Common myeloid progenitor, CD34-positive (primary cell): Measurements from ENCODE around the gene ICAM2.

Experiments used
- CTCF ChIA-PET: fragments of 350-600 bp; sonication (Branson Sonifier 250); formaldehyde crosslinking; loops from one replicate; lab custom pipeline; 2021; ENCODE audit warnings: antibody characterized with exemption; lab: Charles Lee
- POLR2A ChIA-PET: fragments of 350-600 bp; sonication (Branson Sonifier 250); formaldehyde crosslinking; loops from one replicate; lab custom pipeline; 2021; ENCODE audit warnings: antibody characterized with exemption; lab: Charles Lee
- DNase-seq, 3 donors: peaks; one replicate each; pipeline versions ENCODE4 v3.0.0 to v3.0.0-alpha.2; 2013
- H3K27ac ChIP-seq, 2 experiments: 1 replicate in 1 of 2; 2 replicates in 1 of 2; pipeline ENCODE4 v1.7.0; 2013; ENCODE audit warnings: inconsistent platforms in 2 of 2, low read length in 2 of 2, mild to moderate bottlenecking in 2 of 2, low read depth in 1 of 2, moderate library complexity in 1 of 2; ENCODE audit not compliant: severe bottlenecking in 2 of 2, insufficient read depth in 1 of 2, poor library complexity in 1 of 2
- H3K27me3 ChIP-seq, 5 experiments: replicated peaks in 2 of 5; 1 replicate in 3 of 5; 2 replicates in 2 of 5; pipeline versions ENCODE4 v1.6.1 to v1.7.0; 2013; ENCODE audit warnings: low read length in 4 of 5, mild to moderate bottlenecking in 2 of 5, moderate library complexity in 2 of 5, inconsistent platforms in 1 of 5; ENCODE audit not compliant: insufficient read depth in 5 of 5, control insufficient read depth in 4 of 5
- H3K36me3 ChIP-seq, 4 experiments: 1 replicate in 2 of 4; 2 replicates in 2 of 4; pipeline versions ENCODE4 v1.6.1 to v1.7.0; 2013; ENCODE audit warnings: low read length in 3 of 4, control low read depth in 1 of 4, mild to moderate bottlenecking in 1 of 4; ENCODE audit not compliant: control insufficient read depth in 4 of 4, insufficient read depth in 4 of 4
- H3K4me1 ChIP-seq, 4 experiments: 1 replicate in 3 of 4; 2 replicates in 1 of 4; pipeline versions ENCODE4 v1.6.1 to v1.7.1; 2013; ENCODE audit warnings: low read length in 3 of 4, mild to moderate bottlenecking in 3 of 4, control low read depth in 1 of 4, inconsistent platforms in 1 of 4, moderate library complexity in 1 of 4; ENCODE audit not compliant: control insufficient read depth in 4 of 4, insufficient read depth in 4 of 4; ENCODE audit errors: control extremely low read depth in 1 of 4
- H3K4me3 ChIP-seq, 7 experiments: 1 replicate in 4 of 7; 2 replicates in 3 of 7; pipeline versions ENCODE4 v1.5.1 to v1.7.0; 2013; ENCODE audit warnings: mild to moderate bottlenecking in 7 of 7, low read length in 6 of 7, moderate library complexity in 6 of 7, inconsistent platforms in 2 of 7, low read depth in 2 of 7, control low read depth in 1 of 7; ENCODE audit not compliant: insufficient read depth in 4 of 7, control insufficient read depth in 1 of 7; ENCODE audit errors: extremely low read depth in 1 of 7
- H3K9me3 ChIP-seq, 5 experiments: 1 replicate in 4 of 5; 2 replicates in 1 of 5; pipeline versions ENCODE4 v1.6.1 to v1.7.1; 2013; ENCODE audit warnings: low read length in 4 of 5, mild to moderate bottlenecking in 2 of 5, inconsistent platforms in 1 of 5, low read depth in 1 of 5, moderate library complexity in 1 of 5; ENCODE audit not compliant: control insufficient read depth in 4 of 5, insufficient read depth in 2 of 5; ENCODE audit errors: control extremely low read depth in 1 of 5
- WGBS: methylation state at CpG from one replicate; pipeline ENCODE4 v1.1.5; 2013; ENCODE audit not compliant: insufficient coverage; 5-methylcytosine and 5-hydroxymethylcytosine counted together

The ICAM2 gene

DNA sequence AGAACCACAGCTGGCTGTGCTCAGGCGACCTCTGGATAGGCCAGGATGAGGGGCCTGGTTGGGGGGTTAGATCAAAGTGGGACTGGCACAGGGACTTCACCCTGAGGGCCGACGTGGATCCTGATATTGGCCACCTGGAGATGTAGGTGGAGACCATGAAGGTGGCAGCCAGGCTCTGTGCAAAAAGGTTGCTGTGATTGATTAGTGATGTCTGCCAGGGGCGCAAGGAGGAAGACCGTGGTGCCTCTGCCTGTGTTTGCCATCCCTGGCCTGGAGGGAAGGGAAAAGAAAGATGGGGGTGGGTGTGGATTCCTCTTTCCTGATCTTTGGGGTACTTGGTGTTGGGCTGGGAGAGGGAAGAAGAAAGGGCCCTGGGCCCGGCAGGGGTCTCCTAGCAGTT lies 47.2 kb downstream of the ICAM2 start:
- ChIA-PET POLR2A (no interaction called here), CTCF (interaction anchor here (0.8 to 1.1 kb wide), 3 partner anchors 10 to 71 kb away, joined by 3 to 5 read pairs (median 4); no protein-coding TSS in a partner anchor)
- H3K4me3 ChIP-seq: no peak overlapping the region
- no peaks in the 10 kb centered on the region for H3K9me3 ChIP-seq
- no peaks in the 10 kb centered on the region for H3K27me3 ChIP-seq
- 98% methylated on average over 5 of the region's 6 CpGs for WGBS
- H3K36me3 ChIP-seq: no peaks in the 10 kb centered on the region
- no peak for DNase-seq
- H3K27ac ChIP-seq: no peak overlapping the region
- H3K4me1 ChIP-seq: peaks cover 0 to 31% (median 21%) of the 10 kb centered on the region in 4 experiments

DNA sequence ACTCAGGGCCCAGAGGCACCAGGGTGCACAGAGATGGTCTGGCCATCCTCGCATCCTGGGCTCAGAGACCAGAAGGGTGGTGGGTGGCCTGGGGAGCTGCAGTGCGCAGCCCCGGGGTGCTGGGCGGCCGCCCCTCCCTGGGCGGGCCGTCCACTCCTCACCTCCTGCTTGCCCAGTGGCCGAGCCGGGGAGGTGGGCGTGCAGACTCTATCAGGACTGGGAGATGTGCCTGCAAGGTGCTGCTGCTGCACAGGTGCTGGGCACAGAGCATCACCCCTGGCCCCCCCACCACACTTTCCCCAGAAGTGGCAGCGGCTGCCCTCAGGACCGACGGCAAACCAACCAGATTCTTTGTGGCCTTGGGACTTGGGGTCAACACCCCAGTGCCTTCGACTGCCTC lies 47.6 kb downstream of the ICAM2 start, which contains the start of gene SCN4A:
SCN4A (minus strand) TSS at position 123 of the 400 bp plus-strand sequence; CDS start at position 46, 77 bp downstream.
- DNase-seq: no peak
- Histone ChIP-seq H3K36me3 (no peaks in the 10 kb centered on the region), H3K27ac (no peak within 1 kb of the TSS), H3K4me3 (no peak within 1 kb of the TSS), H3K27me3 (no peaks in the 10 kb centered on the region), H3K4me1 (peaks cover 0 to 31% (median 21%) of the 10 kb centered on the region in 4 experiments), H3K9me3 (no peaks in the 10 kb centered on the region)
- ChIA-PET POLR2A (no interaction called here), CTCF (no interaction called here)
- WGBS: 98% methylated on average over 14 of the region's 14 CpGs

DNA sequence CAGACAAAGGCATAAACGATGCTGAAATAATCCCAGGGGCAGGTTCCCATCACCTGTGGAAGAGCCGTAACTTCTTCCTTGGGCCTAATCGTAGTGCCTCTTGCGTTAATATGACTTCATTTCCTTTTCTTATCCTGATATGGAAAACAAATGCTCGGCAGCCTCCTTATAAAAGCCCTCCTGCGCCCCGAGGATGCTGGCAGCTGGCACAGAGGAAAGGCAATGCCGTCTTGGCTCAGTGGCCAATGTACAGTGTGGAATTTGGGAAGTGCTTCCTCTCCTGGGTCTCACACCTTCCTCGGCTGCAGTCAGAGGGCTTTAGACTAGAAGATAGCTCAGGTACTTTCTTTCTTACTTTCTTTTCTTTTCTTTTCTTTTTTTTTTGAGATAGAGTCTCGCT lies 51.2 kb downstream of the ICAM2 start:
- no peaks in the 10 kb centered on the region for H3K27me3 ChIP-seq
- 87% methylated on average over 10 of the region's 10 CpGs for WGBS
- H3K4me3 ChIP-seq: no peak overlapping the region
- DNase-seq: no peak
- no peak overlapping the region for H3K27ac ChIP-seq
- H3K4me1 ChIP-seq: peaks cover 0 to 5% (median 2%) of the 10 kb centered on the region in 4 experiments
- CTCF ChIA-PET: interaction anchor here (1.3 to 2.4 kb wide), 6 partner anchors 8 to 23 kb away, joined by 3 to 11 read pairs (median 5); no protein-coding TSS in a partner anchor
- H3K9me3 ChIP-seq: no peaks in the 10 kb centered on the region
- POLR2A ChIA-PET: no interaction called here
- H3K36me3 ChIP-seq: no peaks in the 10 kb centered on the region

DNA sequence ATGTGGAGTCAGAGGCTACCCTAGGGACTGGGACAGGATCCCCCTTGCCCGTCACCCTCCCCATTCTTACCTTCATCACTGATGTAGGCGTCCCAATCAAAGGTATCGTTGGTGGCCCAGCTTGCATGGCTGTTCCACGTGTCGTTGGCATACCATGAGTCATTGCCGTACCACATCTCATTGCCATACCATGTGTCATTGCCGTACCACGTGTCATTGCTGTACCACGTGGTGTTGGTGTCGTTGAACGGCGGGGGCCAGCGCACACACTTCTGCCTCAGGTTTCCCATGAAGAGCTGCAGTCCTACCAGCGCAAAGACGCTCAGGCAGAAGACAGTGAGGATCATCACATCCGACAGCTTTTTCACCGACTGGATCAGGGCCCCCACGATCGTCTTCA lies 52.5 kb downstream of the ICAM2 start:
- no peak overlapping the region for H3K27ac ChIP-seq
- ChIA-PET POLR2A (interaction anchor here (0.6 kb wide), 1 partner anchor 12 kb away, joined by 6 read pairs; no protein-coding TSS in a partner anchor), CTCF (interaction anchor here (0.7 to 2.5 kb wide), 10 partner anchors 10 to 23 kb away, joined by 3 to 9 read pairs (median 4); no protein-coding TSS in a partner anchor)
- no peaks in the 10 kb centered on the region for H3K36me3 ChIP-seq
- WGBS: 98% methylated on average over 19 of the region's 19 CpGs
- no peak overlapping the region for H3K4me3 ChIP-seq
- no peak for DNase-seq
- peaks cover 0 to 2% (median 0%) of the 10 kb centered on the region in 4 experiments for H3K4me1 ChIP-seq
- H3K9me3 ChIP-seq: no peaks in the 10 kb centered on the region
- no peaks in the 10 kb centered on the region for H3K27me3 ChIP-seq

DNA sequence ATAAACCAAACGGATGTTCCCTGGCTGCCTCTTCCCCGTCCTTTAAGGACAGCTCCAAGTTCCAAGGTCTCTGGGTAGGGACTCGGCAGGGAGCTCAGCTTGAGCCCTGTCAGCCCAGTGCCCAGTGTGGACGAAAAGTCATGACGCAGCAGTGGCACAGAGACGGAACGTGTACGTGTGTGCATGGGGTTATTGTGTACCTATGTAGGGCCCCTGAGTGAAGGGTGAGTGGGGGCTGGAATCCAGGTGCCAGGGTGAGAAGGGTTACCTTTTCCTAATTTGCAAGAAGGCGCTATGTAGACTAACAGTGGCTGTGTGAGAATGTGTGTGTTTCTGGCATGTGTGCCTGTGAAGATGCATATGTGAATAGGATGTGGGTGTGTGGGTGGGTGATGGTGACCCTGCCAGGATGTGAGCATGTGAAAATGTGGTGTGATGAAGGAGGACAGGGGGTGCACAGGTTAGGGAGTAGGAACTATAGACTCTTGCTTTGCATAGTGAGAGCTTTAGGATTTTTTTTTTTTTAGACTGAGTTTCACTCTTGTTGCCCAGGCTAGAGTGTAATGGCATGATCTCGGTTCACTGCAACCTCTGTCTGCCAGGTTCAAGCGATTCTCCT lies 53.7 kb downstream of the ICAM2 start:
- no peaks in the 10 kb centered on the region for H3K9me3 ChIP-seq
- H3K4me1 ChIP-seq: peaks cover 0 to 2% (median 0%) of the 10 kb centered on the region in 4 experiments
- H3K36me3 ChIP-seq: no peaks in the 10 kb centered on the region
- H3K27ac ChIP-seq: no peak overlapping the region
- POLR2A ChIA-PET: interaction anchor here (1.5 kb wide), 1 partner anchor 8 kb away, joined by 3 read pairs; no protein-coding TSS in a partner anchor
- 97% methylated on average over 11 of the region's 11 CpGs for WGBS
- DNase-seq: peak in 2 of 3 donors; percentile 31 to 37
- H3K27me3 ChIP-seq: no peaks in the 10 kb centered on the region
- CTCF ChIA-PET: interaction anchor here (1.1 to 3.1 kb wide), 3 partner anchors 13 to 24 kb away, joined by 3 to 9 read pairs (median 8); no protein-coding TSS in a partner anchor
- no peak overlapping the region for H3K4me3 ChIP-seq

DNA sequence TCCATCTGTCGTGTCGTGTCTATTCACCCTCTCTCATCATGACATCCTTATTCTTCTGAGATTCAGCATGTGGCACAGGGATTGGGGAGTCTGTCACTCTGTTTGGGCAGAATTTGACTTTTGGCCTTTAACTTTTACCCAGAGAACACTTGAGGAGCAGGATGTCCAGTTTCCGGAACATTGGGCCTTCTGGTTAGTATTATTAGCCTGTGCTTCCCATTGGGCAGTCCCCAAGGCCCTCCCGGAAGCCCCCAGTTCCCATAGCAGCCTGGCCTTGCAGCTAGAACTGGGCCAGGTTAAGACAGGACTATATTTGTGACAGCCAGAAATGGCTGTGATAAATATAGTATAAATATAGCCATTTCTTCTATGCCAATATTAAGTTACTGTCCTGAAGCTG lies 57.3 kb downstream of the ICAM2 start:
- WGBS: 100% methylated on average over 3 of the region's 4 CpGs
- DNase-seq: no peak
- ChIA-PET POLR2A (no interaction called here), CTCF (interaction anchor here (0.9 to 3.7 kb wide), 3 partner anchors 10 to 13 kb away, joined by 3 to 14 read pairs (median 14); no protein-coding TSS in a partner anchor)
- H3K36me3 ChIP-seq: no peaks in the 10 kb centered on the region
- H3K4me1 ChIP-seq: peaks cover 0 to 14% (median 7%) of the 10 kb centered on the region in 4 experiments
- H3K27ac ChIP-seq: no peak overlapping the region
- H3K27me3 ChIP-seq: no peaks in the 10 kb centered on the region
- H3K9me3 ChIP-seq: no peaks in the 10 kb centered on the region
- no peak overlapping the region for H3K4me3 ChIP-seq

DNA sequence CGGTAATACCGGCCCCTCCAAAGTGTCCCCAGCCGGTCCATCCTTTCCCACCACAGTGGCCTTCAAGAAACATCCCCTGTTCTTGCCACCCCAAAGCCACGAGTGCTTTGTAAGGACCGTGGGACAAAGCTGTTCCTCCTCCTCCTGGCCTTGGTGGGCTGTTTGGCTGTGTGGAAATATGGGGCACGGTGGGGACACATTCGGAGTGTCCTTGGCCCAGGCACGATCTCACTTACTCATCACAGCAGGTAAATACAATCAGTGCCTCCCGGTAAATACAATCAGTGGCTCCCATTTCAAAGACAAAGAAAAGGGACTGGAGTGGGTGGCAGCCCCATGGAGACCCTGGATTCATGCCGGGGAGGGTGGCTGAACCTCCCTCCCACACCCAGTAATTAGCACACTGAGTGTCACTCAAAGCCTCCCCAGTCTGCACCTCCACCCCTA lies 58.1 kb downstream of the ICAM2 start:
- Histone ChIP-seq H3K4me1 (peaks cover 0 to 14% (median 7%) of the 10 kb centered on the region in 4 experiments), H3K27ac (no peak overlapping the region), H3K4me3 (no peak overlapping the region), H3K27me3 (no peaks in the 10 kb centered on the region), H3K9me3 (no peaks in the 10 kb centered on the region), H3K36me3 (no peaks in the 10 kb centered on the region)
- ChIA-PET CTCF (interaction anchor here (0.9 to 3.7 kb wide), 7 partner anchors 12 to 63 kb away, joined by 3 to 14 read pairs (median 3); partner anchors contain the start of gene CSHL1), POLR2A (no interaction called here)
- DNase-seq: no peak
- WGBS: 91% methylated on average over 7 of the region's 10 CpGs
